HepG2 (cell line): Measurements from ENCODE around the gene ATP1A1. TPM values are rescaled to one million over a fixed set of nuclear protein-coding genes. Genes with fewer than 3 reads are reported as not detected.
A peak's percentile ranks its signal among the peaks of the same experiment; 100 is the strongest.

Source experiments
- ATAC-seq: fragments of 200-7000 bp; cut with Tn5 transposase; 3 replicates; pipeline ENCODE4 v1.9.1; 2020; ENCODE audit warnings: mild to moderate bottlenecking, moderate library complexity
- BruUV-seq: library from RNA; stranded (reverse); fragments of 400-500 nt; replicated peaks from 2 replicates; lab custom pipeline; 2021; lab: Mats Ljungman, UMichigan
- CTCF ChIA-PET: fragments of 300-600 bp; formaldehyde crosslinking; extraction: SDS; loops from one replicate; lab custom pipeline; 2021; ENCODE audit warnings: low total read pairs, inconsistent platforms, low intra/inter-chr PET ratio; lab: Yijun Ruan, JAX
- POLR2A ChIA-PET: fragments of 350-600 bp; sonication (Branson Sonifier 250); formaldehyde crosslinking; loops from one replicate; lab custom pipeline; 2020; ENCODE audit warnings: antibody characterized with exemption, inconsistent platforms; lab: Yijun Ruan, JAX
- DNase-seq: peaks from one replicate; pipeline ENCODE4 v3.0.0-alpha.2; 2015; ENCODE audit warnings: low spot score
- FAIRE-seq: peaks from 3 replicates; lab custom pipeline; 2011; peaks lifted over from hg19 to GRCh38; lab: Jason Lieb, UNC
- H2AFZ ChIP-seq: one replicate; pipeline ENCODE4 v1.6.1; 2011; ENCODE audit warnings: low read length, inconsistent platforms
- H3K27ac ChIP-seq: fragments of 300-600 bp; 3 replicates; pipeline ENCODE4 v1.8.0; 2011; ENCODE audit warnings: mixed run types, mild to moderate bottlenecking, mixed read lengths, low read length, inconsistent platforms; ENCODE audit not compliant: insufficient read depth; ENCODE audit errors: extremely low read length
- H3K27me3 ChIP-seq, 2 experiments: fragments of 200-600 bp in 1 of 2; 2 replicates in 1 of 2; 3 replicates in 1 of 2; pipeline versions ENCODE4 v1.6.0 to v1.8.0; 2011; ENCODE audit warnings: low read length in 2 of 2, mild to moderate bottlenecking in 2 of 2, moderate library complexity in 2 of 2, inconsistent platforms in 1 of 2; ENCODE audit not compliant: insufficient read depth in 2 of 2, control insufficient read depth in 1 of 2
- H3K36me3 ChIP-seq, 2 experiments: fragments of 200-600 bp in 1 of 2; replicated peaks in 1 of 2; 2 replicates in 1 of 2; 3 replicates in 1 of 2; pipeline versions ENCODE4 v1.5.1 to v1.8.0; 2011; ENCODE audit warnings: low read length in 2 of 2, inconsistent platforms in 1 of 2; ENCODE audit not compliant: insufficient read depth in 2 of 2, control insufficient read depth in 1 of 2
- H3K4me1 ChIP-seq: 2 replicates; pipeline ENCODE4 v1.5.1; 2012; ENCODE audit warnings: low read length, inconsistent platforms; ENCODE audit not compliant: insufficient read depth
- H3K4me2 ChIP-seq: 2 replicates; pipeline ENCODE4 v1.6.0; 2011; ENCODE audit warnings: low read depth, low read length, inconsistent platforms
- H3K4me3 ChIP-seq, 3 experiments: fragments of 200-600 bp in 1 of 3; sonication (generic), shearing (Covaris generic) in 1 of 3; replicated peaks in 1 of 3; 2 replicates each; pipeline ENCODE4 v1.5.1; 2011 to 2016; ENCODE audit warnings: low read length in 3 of 3, inconsistent platforms in 2 of 3, low read depth in 2 of 3, mild to moderate bottlenecking in 2 of 3, control low read depth in 1 of 3, mixed read lengths in 1 of 3; ENCODE audit not compliant: insufficient read depth in 1 of 3
- H3K79me2 ChIP-seq: one replicate; pipeline ENCODE4 v1.6.1; 2011; ENCODE audit warnings: low read length, inconsistent platforms; ENCODE audit not compliant: insufficient read depth
- H3K9ac ChIP-seq: 2 replicates; pipeline ENCODE4 v1.6.0; 2011; ENCODE audit warnings: mild to moderate bottlenecking, low read depth, low read length, inconsistent platforms; ENCODE audit not compliant: insufficient read depth
- H3K9me3 ChIP-seq: 2 replicates; pipeline ENCODE4 v1.5.1; 2012; ENCODE audit warnings: mild to moderate bottlenecking, low read length
- H4K20me1 ChIP-seq: 2 replicates; pipeline ENCODE4 v1.6.0; 2011; ENCODE audit warnings: inconsistent platforms, mild to moderate bottlenecking, low read length, moderate library complexity; ENCODE audit not compliant: insufficient read depth
- IRF2 ChIP-seq: IDR thresholded peaks from 2 replicates; pipeline ENCODE4 v1.6.1; 2018; ENCODE audit warnings: missing genetic modification reagents, missing compliant biosample characterization
- KAT2B ChIP-seq: fragments of 150-350 bp; IDR thresholded peaks from 2 replicates; pipeline ENCODE4 v1.6.1; 2014; ENCODE audit warnings: low read depth, low read length, borderline replicate concordance
- MAFK ChIP-seq, 2 experiments: IDR thresholded peaks in 1 of 2; conservative IDR thresholded peaks in 1 of 2; 2 replicates each; pipeline ENCODE4 v1.6.1; 2011; ENCODE audit warnings: improper control_type of control experiment in 2 of 2, low read length in 2 of 2
- PCBP2 ChIP-seq: fragments of 200-400 bp; formaldehyde crosslinking; optimal IDR thresholded peaks from 2 replicates; pipeline ENCODE3; 2018; ENCODE audit warnings: low read length, low read depth; ENCODE audit not compliant: poor library complexity, severe bottlenecking
- RNF2 ChIP-seq: fragments of 450-650 bp; conservative IDR thresholded peaks from 2 replicates; pipeline ENCODE4 v1.6.1; 2016; ENCODE audit warnings: low read depth
- SMAD3 ChIP-seq: sonication (generic); formaldehyde crosslinking; IDR thresholded peaks from 2 replicates; pipeline ENCODE4 v1.4.0; 2020; ENCODE audit warnings: missing genetic modification reagents
- TSC22D2 ChIP-seq: sonication (generic); formaldehyde crosslinking; IDR thresholded peaks from 2 replicates; pipeline ENCODE4 v1.5.1; 2020; ENCODE audit warnings: missing genetic modification reagents, mild to moderate bottlenecking, borderline replicate concordance
- WGBS: methylation state at CpG from one replicate; pipeline ENCODE4 v1.1.6; 2017; ENCODE audit warnings: low lambda C conversion rate; 5-methylcytosine and 5-hydroxymethylcytosine counted together
- in situ Hi-C: cut with HindIII; loops from 2 replicates; pipeline ENCODE4 v1.10.0; 2017; ENCODE audit warnings: low pct_unique_long_range_greater_than_20kb; ENCODE audit not compliant: extremely low pct_ligation_motif_present
- intact Hi-C: fragments of 100-400 bp; cut with micrococcal nuclease; formaldehyde crosslinking; loops from one replicate; pipeline ENCODE4 v1.10.0; 2022; ENCODE audit not compliant: unreplicated experiment
- polyA plus RNA-seq, 8 experiments: library from polyadenylated mRNA; depleted of rRNA in 3 of 8; stranded (reverse) in 7 of 8; unstranded in 1 of 8; fragments of >200 nt; fragmentation: Illumina TruSeq in 4 of 8; extraction: Trizol in 4 of 8; gene quantifications; 2 replicates each; pipeline versions ENCODE4 v1.2.1 to v1.2.3, GENCODE V29; 2011 to 2016; ENCODE audit warnings: low read depth in 4 of 8, missing spikeins in 1 of 8, mixed read lengths in 1 of 8; ENCODE audit not compliant: insufficient read depth in 1 of 8
- total RNA-seq, 5 experiments: library from RNA; depleted of rRNA; stranded (reverse); fragments of >200 nt; fragmentation: Illumina TruSeq; extraction: Trizol; gene quantifications; 2 replicates each; pipeline ENCODE4 v1.2.3, GENCODE V29; 2016; ENCODE audit warnings: low read depth in 1 of 5
- TF ChIP-seq, protein P1 (sequence below): sonication (generic); formaldehyde crosslinking; IDR thresholded peaks from 2 replicates; pipeline ENCODE4 v1.4.0; 2020; ENCODE audit warnings: missing genetic modification reagents
- TF ChIP-seq, protein P2 (sequence below): IDR thresholded peaks from 2 replicates; pipeline ENCODE4 v1.6.1; 2016; ENCODE audit warnings: mild to moderate bottlenecking
- TF ChIP-seq, protein P3 (sequence below): IDR thresholded peaks from 2 replicates; pipeline ENCODE4 v1.6.1; 2016; ENCODE audit warnings: missing compliant biosample characterization, missing genetic modification reagents, borderline replicate concordance

The ATP1A1 gene
- total and polyA plus RNA-seq, 2 of the 13 experiments (the other 11 are each of a cell fraction or from before 2014, with no cell fraction given): 280 to 705 TPM

DNA sequence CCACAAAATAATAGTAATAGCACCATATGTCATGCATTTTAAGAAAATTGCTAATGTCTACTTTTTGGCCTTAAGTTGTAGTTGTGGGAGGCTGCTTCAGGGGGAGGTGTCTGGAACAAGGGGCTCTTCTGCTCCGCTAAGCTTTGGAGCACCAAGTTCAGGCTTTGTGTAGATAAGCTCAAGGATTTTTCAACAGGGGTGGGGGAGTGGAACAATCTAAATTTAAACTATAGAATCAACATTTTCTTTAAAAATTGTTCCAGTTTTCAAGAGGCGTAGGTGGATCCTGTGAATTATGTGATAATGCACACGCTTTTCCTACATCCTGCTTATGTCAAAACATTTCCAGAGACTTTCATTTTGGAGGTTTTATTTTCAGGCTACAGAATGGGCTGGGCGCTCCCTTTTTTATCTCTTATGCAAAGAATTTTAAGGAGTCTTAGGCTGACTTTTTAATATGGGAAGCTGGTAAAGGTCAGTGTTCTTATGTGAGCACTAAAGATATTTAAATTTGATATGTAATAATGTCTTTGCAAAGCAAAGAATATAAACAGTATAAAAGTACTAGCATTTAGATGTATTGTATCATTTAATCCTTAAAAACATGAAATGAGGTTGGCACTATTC lies 9.9 kb downstream of the ATP1A1 start:
- no peak overlapping the region for H2AFZ ChIP-seq
- H3K27ac ChIP-seq: no peak overlapping the region
- WGBS: 97% methylated on average over 4 of the region's 4 CpGs
- peaks cover 68% of the 10 kb centered on the region for H3K79me2 ChIP-seq
- in situ Hi-C loops: loop anchor here (5.0 kb wide), 1 partner anchor 236 kb away; no protein-coding TSS in a partner anchor
- peaks cover 55% of the 10 kb centered on the region for H4K20me1 ChIP-seq
- no peak for FAIRE-seq
- H3K4me3 ChIP-seq: no peak overlapping the region
- H3K9ac ChIP-seq: no peak overlapping the region
- intact Hi-C loops: no loop called here
- no peaks in the 10 kb centered on the region for H3K9me3 ChIP-seq
- ChIA-PET CTCF (no interaction called here), POLR2A (interaction anchor here (0.9 kb wide), 1 partner anchor 83 kb away, joined by 3 read pairs; no protein-coding TSS in a partner anchor)
- no peak overlapping the region for H3K4me2 ChIP-seq
- TF ChIP-seq PCBP2: no peak
- TF ChIP-seq, protein P1, sequence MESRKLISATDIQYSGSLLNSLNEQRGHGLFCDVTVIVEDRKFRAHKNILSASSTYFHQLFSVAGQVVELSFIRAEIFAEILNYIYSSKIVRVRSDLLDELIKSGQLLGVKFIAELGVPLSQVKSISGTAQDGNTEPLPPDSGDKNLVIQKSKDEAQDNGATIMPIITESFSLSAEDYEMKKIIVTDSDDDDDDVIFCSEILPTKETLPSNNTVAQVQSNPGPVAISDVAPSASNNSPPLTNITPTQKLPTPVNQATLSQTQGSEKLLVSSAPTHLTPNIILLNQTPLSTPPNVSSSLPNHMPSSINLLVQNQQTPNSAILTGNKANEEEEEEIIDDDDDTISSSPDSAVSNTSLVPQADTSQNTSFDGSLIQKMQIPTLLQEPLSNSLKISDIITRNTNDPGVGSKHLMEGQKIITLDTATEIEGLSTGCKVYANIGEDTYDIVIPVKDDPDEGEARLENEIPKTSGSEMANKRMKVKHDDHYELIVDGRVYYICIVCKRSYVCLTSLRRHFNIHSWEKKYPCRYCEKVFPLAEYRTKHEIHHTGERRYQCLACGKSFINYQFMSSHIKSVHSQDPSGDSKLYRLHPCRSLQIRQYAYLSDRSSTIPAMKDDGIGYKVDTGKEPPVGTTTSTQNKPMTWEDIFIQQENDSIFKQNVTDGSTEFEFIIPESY (CRISPR knock-in tag): 0 out of 2 replicates have a peak, but pooled peaks have one; percentile 24
- TF ChIP-seq RNF2: no peak
- no peak for TF ChIP-seq TSC22D2 (CRISPR knock-in tag)
- no peak for DNase-seq
- H3K4me1 ChIP-seq: peaks cover 50% of the 10 kb centered on the region
- no peaks in the 10 kb centered on the region for H3K27me3 ChIP-seq
- no TSS peak for BruUV-seq
- no peak for ATAC-seq
- H3K36me3 ChIP-seq: peaks cover 13 to 47% of the 10 kb centered on the region in 2 experiments

DNA sequence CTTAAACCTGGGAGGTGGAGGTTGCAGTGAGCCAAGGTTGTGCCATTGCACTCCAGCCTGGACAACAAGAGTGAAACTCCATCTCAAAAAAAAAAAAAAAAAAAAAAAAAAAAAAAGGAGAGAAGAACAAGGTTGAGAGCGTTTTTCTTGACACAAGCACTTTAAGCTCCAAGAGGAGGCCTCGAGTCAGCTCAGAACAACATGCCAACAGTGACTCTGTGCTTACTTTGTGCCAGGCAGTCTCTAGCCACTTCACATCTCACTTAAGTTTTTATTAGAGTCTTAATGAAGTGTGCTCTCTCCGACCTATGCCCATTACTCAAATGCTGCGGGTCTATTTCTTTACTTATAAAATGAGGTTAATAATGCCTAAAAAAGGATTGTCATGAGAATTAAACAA lies 13.0 kb downstream of the ATP1A1 start:
- no peak overlapping the region for H3K9ac ChIP-seq
- no peak for ATAC-seq
- DNase-seq: no peak
- H4K20me1 ChIP-seq: peaks cover 24% of the 10 kb centered on the region
- peaks cover 45% of the 10 kb centered on the region for H3K79me2 ChIP-seq
- 95% methylated on average over 4 of the region's 4 CpGs for WGBS
- intact Hi-C loops (no loop called here), in situ Hi-C loops (no loop called here)
- no peak overlapping the region for H2AFZ ChIP-seq
- peaks cover 24 to 74% of the 10 kb centered on the region in 2 experiments for H3K36me3 ChIP-seq
- no peak overlapping the region for H3K4me3 ChIP-seq
- no peaks in the 10 kb centered on the region for H3K27me3 ChIP-seq
- no peaks in the 10 kb centered on the region for H3K9me3 ChIP-seq
- H3K27ac ChIP-seq: no peak overlapping the region
- BruUV-seq: no TSS peak
- no peak overlapping the region for H3K4me2 ChIP-seq
- ChIA-PET CTCF (no interaction called here), POLR2A (no interaction called here)
- H3K4me1 ChIP-seq: peaks cover 26% of the 10 kb centered on the region
- no peak for FAIRE-seq
- TF ChIP-seq, protein P2, sequence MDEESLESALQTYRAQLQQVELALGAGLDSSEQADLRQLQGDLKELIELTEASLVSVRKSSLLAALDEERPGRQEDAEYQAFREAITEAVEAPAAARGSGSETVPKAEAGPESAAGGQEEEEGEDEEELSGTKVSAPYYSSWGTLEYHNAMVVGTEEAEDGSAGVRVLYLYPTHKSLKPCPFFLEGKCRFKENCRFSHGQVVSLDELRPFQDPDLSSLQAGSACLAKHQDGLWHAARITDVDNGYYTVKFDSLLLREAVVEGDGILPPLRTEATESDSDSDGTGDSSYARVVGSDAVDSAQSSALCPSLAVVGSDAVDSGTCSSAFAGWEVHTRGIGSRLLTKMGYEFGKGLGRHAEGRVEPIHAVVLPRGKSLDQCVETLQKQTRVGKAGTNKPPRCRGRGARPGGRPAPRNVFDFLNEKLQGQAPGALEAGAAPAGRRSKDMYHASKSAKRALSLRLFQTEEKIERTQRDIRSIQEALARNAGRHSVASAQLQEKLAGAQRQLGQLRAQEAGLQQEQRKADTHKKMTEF (CRISPR knock-in tag): no peak
- TF ChIP-seq MAFK (conservative IDR thresholded peaks at IDR 0.05 in 1 of 2, IDR thresholded peaks at IDR 0.05 in 1 of 2; ENCODE audit: low read length in 2 of 2) (no peak), IRF2 (CRISPR knock-in tag) (no peak), KAT2B (no peak), SMAD3 (CRISPR knock-in tag) (no peak)
- TF ChIP-seq, protein P3, sequence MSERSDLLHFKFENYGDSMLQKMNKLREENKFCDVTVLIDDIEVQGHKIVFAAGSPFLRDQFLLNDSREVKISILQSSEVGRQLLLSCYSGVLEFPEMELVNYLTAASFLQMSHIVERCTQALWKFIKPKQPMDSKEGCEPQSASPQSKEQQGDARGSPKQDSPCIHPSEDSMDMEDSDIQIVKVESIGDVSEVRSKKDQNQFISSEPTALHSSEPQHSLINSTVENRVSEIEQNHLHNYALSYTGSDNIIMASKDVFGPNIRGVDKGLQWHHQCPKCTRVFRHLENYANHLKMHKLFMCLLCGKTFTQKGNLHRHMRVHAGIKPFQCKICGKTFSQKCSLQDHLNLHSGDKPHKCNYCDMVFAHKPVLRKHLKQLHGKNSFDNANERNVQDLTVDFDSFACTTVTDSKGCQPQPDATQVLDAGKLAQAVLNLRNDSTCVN (CRISPR knock-in tag): no peak
